Myocyte (in vitro differentiated cells): ENCODE data around the gene DYNC2I2. TPM values are rescaled to one million over a fixed set of nuclear protein-coding genes. Genes with fewer than 3 reads are reported as not detected.

Experiments used
- DNase-seq: peaks from one replicate; pipeline ENCODE4 v3.0.0-alpha.2; 2012; ENCODE audit warnings: low read depth
- total RNA-seq: library from RNA; depleted of rRNA; stranded (reverse); fragments of >200 nt; gene quantifications from 2 replicates; pipeline ENCODE4 v1.2.3, GENCODE V29; 2014

The DYNC2I2 gene
- total RNA-seq, 1 donor from 2014 or later, result 98.8 TPM

- DNase-seq, result peak; percentile 93
These were observed 19.8 kb downstream of the DYNC2I2 start for GRCh38 chr9:128636556-128637530.

GRCh38 chr9:128636024-128636390 is 20.6 kb downstream of the DYNC2I2 start:
- peak; percentile 86 for DNase-seq

GRCh38 chr9:128635266-128636023 is 21.2 kb downstream of the DYNC2I2 start:
- DNase-seq, result peak; percentile 99

- no peak for DNase-seq
These were observed 21.9 kb downstream of the DYNC2I2 start for GRCh38 chr9:128634651-128635262.

- DNase-seq, result no peak
These were observed 22.5 kb downstream of the DYNC2I2 start for GRCh38 chr9:128634111-128634510.

- DNase-seq, result no peak
These were observed 23.0 kb downstream of the DYNC2I2 start for GRCh38 chr9:128633601-128634000.

GRCh38 chr9:128633057-128633456 is 23.6 kb downstream of the DYNC2I2 start:
- no peak for DNase-seq

GRCh38 chr9:128632486-128632885 is 24.2 kb downstream of the DYNC2I2 start:
- no peak for DNase-seq

- no peak for DNase-seq
These were observed 24.6 kb downstream of the DYNC2I2 start for GRCh38 chr9:128632066-128632465.

- DNase-seq, result no peak
These were observed 25.0 kb downstream of the DYNC2I2 start for GRCh38 chr9:128631636-128632035.

GRCh38 chr9:128629852-128630545 is 26.6 kb downstream of the DYNC2I2 start:
- no peak for DNase-seq

- no peak for DNase-seq
These were observed 27.5 kb downstream of the DYNC2I2 start for GRCh38 chr9:128629136-128629535.

- no peak for DNase-seq
These were observed 28.1 kb downstream of the DYNC2I2 start for GRCh38 chr9:128628471-128629048.

GRCh38 chr9:128627906-128628305 is 28.7 kb downstream of the DYNC2I2 start:
- no peak for DNase-seq

GRCh38 chr9:128627127-128627715 is 29.4 kb downstream of the DYNC2I2 start:
- DNase-seq, result no peak

GRCh38 chr9:128626181-128626580 is 30.5 kb downstream of the DYNC2I2 start:
- DNase-seq, result no peak

- no peak for DNase-seq
These were observed 31.1 kb downstream of the DYNC2I2 start for GRCh38 chr9:128625391-128626146.

GRCh38 chr9:128624566-128624965 is 32.1 kb downstream of the DYNC2I2 start:
- no peak for DNase-seq

GRCh38 chr9:128621730-128622455 is 34.8 kb downstream of the DYNC2I2 start:
- DNase-seq, result no peak
